ENCODE measurements around the gene ZSWIM7.
A peak's percentile ranks its signal among the peaks of the same experiment; 100 is the strongest.

- TF ChIP-seq MAX (IDR thresholded peaks at IDR 0.05) (no peak), TAF1 (IDR thresholded peaks at IDR 0.05; ENCODE audit: low read depth) (no peak), CEBPB (IDR thresholded peaks at IDR 0.05) (peak; percentile 95), EP300 (IDR thresholded peaks at IDR 0.05; ENCODE audit: borderline replicate concordance) (no peak), USF1 (IDR thresholded peaks at IDR 0.05) (no peak), EGR1 (IDR thresholded peaks at IDR 0.05) (no peak), TEAD4 (IDR thresholded peaks at IDR 0.05) (no peak), CREB1 (IDR thresholded peaks at IDR 0.05; ENCODE audit: low read depth) (no peak), NFIC (IDR thresholded peaks at IDR 0.05) (no peak), YY1 (IDR thresholded peaks at IDR 0.05; ENCODE audit: low read depth) (no peak), RAD21 (IDR thresholded peaks at IDR 0.05; ENCODE audit: low read depth) (no peak), FOXM1 (IDR thresholded peaks at IDR 0.05; ENCODE audit: borderline replicate concordance, low read depth) (no peak)
- TF ChIP-seq, protein P1, sequence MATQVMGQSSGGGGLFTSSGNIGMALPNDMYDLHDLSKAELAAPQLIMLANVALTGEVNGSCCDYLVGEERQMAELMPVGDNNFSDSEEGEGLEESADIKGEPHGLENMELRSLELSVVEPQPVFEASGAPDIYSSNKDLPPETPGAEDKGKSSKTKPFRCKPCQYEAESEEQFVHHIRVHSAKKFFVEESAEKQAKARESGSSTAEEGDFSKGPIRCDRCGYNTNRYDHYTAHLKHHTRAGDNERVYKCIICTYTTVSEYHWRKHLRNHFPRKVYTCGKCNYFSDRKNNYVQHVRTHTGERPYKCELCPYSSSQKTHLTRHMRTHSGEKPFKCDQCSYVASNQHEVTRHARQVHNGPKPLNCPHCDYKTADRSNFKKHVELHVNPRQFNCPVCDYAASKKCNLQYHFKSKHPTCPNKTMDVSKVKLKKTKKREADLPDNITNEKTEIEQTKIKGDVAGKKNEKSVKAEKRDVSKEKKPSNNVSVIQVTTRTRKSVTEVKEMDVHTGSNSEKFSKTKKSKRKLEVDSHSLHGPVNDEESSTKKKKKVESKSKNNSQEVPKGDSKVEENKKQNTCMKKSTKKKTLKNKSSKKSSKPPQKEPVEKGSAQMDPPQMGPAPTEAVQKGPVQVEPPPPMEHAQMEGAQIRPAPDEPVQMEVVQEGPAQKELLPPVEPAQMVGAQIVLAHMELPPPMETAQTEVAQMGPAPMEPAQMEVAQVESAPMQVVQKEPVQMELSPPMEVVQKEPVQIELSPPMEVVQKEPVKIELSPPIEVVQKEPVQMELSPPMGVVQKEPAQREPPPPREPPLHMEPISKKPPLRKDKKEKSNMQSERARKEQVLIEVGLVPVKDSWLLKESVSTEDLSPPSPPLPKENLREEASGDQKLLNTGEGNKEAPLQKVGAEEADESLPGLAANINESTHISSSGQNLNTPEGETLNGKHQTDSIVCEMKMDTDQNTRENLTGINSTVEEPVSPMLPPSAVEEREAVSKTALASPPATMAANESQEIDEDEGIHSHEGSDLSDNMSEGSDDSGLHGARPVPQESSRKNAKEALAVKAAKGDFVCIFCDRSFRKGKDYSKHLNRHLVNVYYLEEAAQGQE (IDR thresholded peaks at IDR 0.05; ENCODE audit: low read depth), result no peak
Measured at GRCh38 chr17:15996322-15996721, 3.2 kb downstream of the ZSWIM7 start.

All from Ishikawa (cell line).